GM21825 (cell line): ENCODE data around the gene CDH13.

Source experiments
- ATAC-seq: cut with Tn5 transposase; IDR thresholded peaks from one replicate; pipeline ENCODE4 v1.9.1; 2021; ENCODE audit warnings: mild to moderate bottlenecking, moderate library complexity; ENCODE audit not compliant: unreplicated experiment

The CDH13 gene

DNA sequence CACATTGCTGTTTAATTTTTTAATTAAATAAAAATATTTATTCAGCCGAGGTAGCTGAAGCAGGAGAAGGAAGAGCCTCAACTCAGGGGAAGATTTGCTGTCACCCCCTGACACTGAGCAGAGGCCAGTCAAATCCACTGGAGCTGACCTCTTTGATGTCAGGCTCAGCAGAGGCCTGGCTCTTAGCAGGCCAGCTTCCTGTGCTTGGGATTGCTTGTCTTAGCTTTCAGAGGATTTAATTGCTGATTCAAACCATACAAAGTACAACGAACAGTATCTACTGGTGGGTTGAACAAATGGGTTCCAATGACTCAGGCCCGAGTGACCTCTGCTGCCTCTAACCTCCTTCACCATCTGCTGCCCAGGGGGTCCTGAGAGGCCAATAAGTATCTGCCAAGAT, 764.0 kb downstream of the CDH13 start:
- no peak for ATAC-seq

DNA sequence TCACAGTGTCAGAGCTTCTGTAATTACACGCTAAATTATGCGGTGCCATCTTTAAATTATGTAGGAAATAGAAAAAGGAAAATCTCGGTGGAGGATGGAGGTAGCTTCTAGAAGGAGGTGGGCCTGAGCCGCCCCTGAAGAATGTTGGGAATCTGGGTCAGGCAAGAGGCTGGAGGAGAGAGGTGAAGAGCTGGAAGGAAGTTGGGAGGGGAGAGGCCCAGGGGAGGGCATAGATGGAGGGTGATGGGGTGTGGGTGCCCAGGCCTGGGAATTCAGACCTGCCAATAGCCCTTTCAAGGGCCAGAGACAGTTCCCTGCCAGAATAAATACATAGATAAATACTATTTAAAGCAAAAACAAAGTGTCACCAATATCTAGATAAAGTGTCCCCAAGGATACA, 766.0 kb downstream of the CDH13 start:
- no peak for ATAC-seq

- ATAC-seq = no peak
These were observed 766.6 kb downstream of the CDH13 start for GRCh38 chr16:83393196-83393981.

DNA sequence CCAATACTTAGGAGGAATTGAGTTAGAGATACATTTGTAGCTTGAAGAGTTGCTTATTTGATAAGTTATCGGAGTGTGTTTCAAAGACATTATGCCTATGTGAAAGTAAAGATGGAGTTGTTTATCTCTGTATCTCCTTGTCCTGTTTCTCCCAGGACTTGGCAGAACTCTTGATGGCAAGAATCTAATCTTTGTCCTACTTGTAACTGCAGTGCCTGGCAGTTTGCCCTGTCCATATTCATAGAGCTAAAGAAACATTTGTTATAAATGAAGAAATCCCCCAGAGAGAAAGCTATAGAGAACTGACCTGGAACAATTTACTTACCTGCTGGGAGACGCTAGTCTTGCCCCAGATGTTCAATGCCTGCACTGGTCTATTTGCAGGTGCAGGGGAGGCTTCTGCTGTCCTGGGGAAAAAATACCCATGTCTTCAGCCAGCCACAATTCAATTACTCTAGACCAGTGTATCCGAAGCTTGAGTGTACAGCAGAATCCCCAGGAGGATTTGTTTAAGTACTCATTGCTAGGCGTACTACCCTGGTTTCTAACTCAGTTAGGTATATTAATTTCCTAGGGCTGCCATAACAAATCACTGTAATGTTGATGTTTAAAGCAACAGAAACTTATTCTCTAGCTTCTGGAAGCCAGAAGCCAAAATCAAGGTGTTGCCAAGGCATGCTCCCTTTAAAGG, 771.0 kb downstream of the CDH13 start:
- no peak for ATAC-seq

DNA sequence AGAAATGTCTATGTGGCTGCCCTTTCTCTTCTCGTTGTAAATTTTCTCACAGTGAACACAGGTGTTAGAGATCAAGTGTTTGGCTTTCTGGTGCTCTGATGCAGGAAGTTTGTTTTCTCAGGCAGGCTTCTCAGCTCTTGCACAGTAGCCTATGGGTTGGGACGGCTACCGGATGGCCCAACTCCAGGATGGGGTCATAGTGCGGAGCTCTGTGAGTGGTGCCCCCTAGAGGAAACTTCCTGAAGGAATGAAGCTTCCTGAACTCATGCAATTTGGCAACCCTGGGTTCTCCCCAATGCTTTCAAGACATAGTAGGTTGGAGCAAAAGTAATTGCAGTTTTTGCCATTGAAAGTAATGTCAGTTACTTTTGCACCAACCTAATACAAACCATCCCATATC, 773.5 kb downstream of the CDH13 start:
- ATAC-seq = no peak

DNA sequence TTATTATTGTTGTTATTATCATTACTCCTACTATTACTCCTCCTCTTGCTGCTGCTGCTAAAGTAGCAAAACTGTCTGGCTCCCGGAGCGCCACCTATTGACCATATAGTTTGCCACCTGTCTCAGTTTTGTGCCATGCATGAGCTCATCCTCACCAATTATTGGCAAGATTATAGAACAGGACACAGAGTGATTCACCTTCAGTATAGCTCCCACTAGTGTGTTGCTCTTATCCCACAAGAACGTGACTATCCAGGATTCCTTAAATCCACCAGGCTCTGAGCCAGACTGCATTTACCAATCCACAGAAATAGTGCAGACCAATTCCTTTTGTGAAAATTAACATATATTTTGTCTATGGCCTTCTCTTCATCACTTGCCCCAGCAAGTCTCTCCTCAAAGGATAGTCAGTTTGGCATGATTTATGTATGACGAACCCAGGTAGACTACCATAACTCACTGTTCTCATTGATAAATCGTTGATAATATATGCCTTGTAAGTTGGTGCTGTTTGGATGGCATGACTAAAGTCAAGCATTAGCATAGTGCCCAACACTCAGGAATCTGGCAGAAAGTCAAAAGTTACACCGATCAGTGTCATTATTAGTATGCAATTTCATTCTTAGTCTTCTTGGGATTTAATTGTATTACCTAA, 775.5 kb downstream of the CDH13 start:
- no peak for ATAC-seq

DNA sequence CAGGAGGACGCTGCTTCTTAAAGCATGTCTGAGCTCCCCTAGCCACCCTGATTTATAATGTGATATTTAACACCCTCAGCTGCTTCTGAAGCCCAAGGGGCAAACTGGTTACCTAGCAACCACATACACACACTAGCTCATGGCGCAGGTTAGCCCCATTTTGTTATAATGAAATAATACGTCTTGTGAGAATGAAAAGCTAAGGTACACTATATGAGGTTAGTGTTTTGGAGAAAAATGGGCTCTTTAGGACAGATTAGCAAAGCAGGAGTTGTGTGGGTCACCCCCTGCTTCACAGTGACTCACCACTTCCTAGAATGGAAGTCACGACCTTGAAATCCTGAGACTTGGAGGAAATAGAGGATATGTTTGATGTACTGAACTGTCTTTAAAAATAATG, 776.2 kb downstream of the CDH13 start:
- ATAC-seq = no peak

DNA sequence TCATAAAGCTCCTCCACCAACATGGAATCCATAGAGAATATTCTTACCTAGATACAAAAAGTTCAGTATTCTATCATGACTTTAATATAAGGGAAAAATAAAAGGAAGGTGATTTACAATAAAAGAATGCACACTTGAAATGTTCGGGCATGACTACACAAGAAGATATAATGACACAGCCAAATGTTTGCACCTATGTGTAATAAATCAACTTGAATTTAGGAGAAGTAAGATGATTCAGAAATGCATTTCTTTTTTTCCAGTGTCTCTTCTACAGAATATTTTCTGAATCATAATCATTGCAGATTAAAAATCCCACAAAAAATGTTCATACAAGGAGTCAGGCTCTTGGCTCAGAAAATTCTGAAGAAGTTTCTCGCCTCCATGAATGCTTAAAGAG, 777.0 kb downstream of the CDH13 start:
- no peak for ATAC-seq

DNA sequence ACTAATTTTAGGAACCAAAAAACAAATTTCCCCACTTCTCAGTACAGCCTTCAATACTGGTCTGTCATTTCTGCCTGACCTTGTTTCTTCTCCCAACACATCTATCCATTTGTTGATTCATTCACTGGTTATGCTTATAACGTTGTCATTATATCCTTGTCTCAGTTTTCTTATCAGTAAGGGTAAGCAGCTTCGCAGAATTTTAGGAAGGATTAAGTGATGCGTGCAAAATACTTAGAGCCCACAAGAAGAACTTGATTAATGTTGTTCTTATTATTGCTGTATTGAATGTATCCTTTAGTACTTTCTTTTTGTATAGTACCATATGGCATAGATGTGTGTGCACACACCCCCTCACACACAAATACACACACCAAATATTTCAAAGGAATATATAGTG, 777.5 kb downstream of the CDH13 start:
- ATAC-seq = no peak

GRCh38 chr16:83407928-83408327, 781.2 kb downstream of the CDH13 start:
- no peak for ATAC-seq

GRCh38 chr16:83409347-83409746, 782.6 kb downstream of the CDH13 start:
- ATAC-seq = no peak

DNA sequence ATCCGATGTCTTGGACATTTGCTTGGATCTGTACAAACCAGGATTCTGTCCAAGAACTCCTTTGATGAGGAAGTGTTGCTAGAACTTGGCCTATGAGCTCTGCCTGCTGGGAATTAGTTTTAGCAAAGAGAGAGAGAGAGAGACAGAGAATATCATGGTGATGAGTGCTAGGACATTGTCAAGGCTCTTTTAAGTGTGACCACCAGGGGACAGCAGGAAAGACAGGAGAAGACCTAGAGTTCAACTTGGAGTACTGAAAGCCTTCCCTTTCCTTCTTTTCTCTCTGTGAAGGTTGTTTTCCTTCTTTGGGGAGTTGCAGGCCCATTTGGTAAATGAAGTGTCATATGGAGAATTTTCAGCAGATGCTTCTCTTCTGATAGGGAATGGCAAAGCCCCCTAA, 791.8 kb downstream of the CDH13 start:
- no peak for ATAC-seq

DNA sequence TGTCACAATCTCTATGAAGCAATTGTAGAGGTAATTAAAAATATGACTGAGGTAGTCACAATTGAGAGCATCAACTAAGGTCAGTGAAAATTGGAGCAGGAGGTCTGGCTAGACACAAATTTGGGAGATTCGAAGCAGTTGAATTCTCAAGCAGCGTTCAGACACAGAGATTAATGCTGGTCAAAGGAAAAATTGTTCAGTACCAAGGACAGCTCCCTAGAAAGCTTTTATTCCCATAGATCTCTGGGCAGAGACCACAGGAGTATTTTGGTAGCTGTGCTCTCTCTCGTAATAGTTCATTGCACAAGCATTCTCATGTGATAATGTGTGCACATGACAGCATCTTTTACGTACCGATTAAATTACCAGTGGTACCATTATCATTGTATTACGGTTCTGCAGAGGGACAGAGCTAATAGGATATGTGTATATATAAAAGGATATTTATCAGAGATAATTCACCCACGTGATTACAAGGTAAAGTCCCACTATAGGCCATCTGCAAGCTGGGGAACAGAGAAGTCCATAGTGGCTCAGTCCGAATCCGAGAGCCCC, 793.5 kb downstream of the CDH13 start:
- ATAC-seq = no peak

DNA sequence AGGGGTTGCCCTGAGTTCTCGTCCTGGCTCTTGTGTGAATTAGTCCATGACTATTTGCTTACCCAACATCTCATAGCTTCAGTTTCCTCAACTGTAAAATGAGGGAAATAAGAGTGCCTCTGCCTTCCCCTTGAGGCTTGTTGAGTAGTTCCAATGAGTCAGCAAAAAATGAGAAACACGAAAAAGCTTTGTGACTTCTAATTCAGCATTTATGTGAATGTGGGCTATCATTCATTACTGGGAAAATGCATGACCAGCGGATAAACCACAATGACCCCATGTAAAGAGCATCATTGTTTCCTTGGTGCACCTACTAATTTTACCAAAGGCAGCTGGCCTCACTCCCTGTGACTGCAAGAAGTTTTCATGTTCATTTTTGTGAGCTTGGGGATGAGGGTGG, 806.4 kb downstream of the CDH13 start:
- no peak for ATAC-seq

- ATAC-seq = no peak
These were observed 810.3 kb downstream of the CDH13 start for GRCh38 chr16:83437036-83437435.

DNA sequence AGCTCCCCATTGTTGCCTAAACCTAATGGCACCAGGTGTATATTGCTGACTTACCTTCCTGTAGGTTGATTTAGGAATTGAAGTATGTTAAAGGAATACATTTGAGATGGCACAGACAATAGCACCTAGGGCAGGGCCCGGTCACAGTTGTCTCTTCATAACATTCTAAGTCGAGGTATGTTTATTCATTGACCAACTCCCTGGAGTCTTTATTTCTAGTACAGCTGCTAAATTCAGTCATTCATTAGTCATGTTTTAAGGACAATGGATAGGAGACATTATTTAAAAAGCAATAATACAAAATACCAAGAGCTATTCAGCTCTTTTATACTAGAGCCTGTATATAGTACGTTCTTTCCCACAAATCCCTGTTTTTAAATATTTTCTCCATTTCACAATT, 811.6 kb downstream of the CDH13 start:
- no peak for ATAC-seq

- no peak for ATAC-seq
These were observed 812.6 kb downstream of the CDH13 start for GRCh38 chr16:83439412-83439811.

GRCh38 chr16:83441517-83441916, 814.7 kb downstream of the CDH13 start:
- no peak for ATAC-seq

DNA sequence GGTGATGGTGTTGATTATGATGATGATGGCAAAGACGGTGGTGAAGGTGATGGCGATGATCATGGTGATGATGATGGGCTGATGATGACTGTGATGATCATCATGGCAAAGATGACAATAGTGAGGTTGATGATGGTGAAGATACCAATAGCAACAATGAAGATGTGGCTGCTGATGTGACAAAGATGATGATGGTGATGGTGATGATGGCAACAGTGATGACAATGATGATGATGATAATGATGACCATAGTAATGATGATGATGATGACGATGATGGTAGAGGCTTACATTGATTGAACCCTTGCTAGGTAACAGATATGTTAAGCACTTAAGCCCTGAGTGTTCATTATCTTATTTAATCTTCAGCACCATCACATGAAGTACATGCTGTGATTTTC, 817.2 kb downstream of the CDH13 start:
- no peak for ATAC-seq

DNA sequence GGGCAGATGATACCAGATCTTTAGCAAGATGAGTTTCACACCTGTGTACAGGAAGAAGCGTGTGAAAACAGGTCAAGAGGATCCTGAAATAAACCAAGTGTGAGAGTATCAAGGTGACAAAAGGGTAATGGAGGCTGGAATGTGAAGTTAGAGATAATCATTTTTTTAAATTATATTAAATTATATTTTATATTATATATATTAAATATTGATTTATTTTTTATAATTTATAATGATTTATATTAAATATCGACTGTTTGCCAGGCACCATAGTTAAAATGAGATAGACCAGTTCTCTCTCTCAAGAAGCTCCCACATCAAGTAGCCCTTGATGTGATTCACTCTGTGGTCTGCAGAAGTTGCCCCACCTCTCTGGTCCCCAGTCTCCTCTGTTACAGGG, 820.8 kb downstream of the CDH13 start:
- no peak for ATAC-seq

GRCh38 chr16:83449861-83450260, 823.1 kb downstream of the CDH13 start:
- ATAC-seq = no peak

DNA sequence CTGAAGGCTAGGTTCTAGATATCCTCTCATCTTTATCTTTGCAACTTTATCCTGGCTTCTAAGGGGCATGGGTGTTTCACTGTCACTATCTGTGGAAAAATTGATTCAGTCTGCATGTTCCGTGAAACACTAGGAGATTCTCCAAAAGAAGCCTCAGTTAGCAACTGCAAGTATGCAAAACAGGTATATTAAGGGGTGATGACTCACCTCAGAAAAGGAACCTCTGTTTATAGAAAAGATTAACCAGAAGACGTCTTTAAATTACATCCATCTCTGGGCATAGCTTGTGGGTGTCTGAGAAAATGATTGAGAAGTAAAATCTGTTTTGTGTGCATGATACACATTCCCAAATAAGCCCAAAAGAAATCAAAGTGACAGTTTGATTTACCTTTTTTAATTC, 827.2 kb downstream of the CDH13 start:
- ATAC-seq = no peak
